Measurements from ENCODE around the gene PCDHB12.
"Not testable (repeated sequence)": the region's sequence is repeated elsewhere in the genome, so short reads cannot be mapped to it uniquely, and the experiment has no call there.

Gene PCDHB12

DNA sequence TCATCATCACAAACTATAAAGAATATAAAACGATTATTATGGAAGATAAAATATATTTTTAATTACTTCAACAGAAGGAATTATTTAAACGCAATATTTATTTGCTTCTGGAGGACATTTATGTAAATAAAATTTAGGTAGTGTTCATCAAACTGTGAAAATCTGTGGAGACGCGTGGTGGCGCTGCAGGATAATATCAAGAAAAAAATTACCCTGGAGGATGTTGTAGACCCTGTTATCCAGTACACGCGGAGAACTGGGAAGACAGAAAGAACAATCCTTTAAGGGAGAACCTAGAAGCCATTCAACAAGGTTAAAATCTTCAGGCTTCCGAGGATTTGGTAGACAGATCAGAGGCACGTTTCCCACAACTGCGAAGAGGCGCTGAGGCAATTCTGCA, at the start of gene PCDHB12:
TSS of gene PCDHB12 (plus strand) at position 242 of the 400 bp plus-strand sequence. CDS start 189 bp downstream, outside the sequence.
- peak in 2 of 56 donors; percentile 7 to 26 for DNase-seq

DNA sequence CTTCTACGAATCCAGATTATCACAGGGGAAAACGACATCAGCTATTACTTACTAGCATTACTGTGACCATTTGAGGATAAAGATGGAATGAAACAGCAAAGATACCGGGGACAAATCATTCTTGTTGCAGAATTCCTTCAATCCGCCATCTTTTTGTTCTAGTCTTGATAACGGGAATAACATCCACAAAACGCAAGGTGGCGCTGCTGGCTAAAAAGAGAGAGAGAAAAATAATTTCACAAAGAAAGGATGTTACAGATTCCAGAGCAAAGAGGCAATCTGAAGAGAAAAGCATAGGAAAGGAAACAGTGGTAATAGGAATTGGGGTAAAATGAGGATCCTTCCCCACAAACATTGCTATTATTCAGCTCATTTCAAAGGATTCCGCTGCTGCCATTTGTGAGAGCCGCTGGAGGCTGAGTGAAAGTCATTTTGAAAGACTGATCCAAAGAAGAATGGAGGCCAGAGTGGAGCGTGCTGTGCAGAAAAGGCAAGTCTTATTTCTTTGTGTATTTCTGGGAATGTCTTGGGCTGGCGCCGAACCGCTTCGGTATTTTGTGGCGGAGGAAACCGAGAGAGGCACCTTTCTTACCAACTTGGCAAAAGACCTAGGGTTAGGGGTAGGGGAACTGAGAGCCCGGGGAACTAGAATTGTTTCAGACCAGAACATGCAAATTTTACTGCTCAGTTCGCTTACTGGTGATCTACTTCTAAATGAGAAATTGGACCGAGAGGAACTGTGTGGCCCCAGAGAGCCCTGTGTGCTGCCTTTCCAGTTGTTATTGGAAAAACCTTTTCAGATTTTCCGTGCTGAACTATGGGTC, 35.9 kb upstream of the PCDHB12 start, which contains the start of gene PCDHB7:
TSS of gene PCDHB7 (plus strand) at position 264 of the 824 bp plus-strand sequence. CDS start at position 456, 192 bp downstream.
- DNase-seq, result peak in 9 of 56 donors; percentile 4 to 33 (median 17)

GRCh38 chr5:141174291-141175104, 34.0 kb upstream of the PCDHB12 start:
- not testable (repeated sequence) for DNase-seq

DNA sequence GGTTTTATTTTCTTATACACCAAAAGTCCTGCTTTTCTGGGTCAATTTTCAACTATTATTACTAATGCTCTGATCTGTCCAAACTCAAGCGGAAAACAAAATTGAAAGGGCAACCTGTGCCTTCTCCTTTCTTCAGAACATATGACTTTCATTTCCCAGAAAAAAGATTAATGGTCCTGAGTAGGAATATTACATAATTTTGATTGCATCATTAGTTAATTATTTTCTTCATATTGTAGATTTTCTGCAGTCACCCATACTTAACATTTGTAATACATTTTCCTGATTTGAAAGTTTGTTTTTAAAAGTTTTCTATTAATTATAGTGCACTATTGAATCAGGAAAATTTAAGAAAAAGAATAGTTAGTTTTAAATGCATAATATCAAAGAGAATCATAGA, 32.6 kb upstream of the PCDHB12 start:
- DNase-seq, result no peak

DNA sequence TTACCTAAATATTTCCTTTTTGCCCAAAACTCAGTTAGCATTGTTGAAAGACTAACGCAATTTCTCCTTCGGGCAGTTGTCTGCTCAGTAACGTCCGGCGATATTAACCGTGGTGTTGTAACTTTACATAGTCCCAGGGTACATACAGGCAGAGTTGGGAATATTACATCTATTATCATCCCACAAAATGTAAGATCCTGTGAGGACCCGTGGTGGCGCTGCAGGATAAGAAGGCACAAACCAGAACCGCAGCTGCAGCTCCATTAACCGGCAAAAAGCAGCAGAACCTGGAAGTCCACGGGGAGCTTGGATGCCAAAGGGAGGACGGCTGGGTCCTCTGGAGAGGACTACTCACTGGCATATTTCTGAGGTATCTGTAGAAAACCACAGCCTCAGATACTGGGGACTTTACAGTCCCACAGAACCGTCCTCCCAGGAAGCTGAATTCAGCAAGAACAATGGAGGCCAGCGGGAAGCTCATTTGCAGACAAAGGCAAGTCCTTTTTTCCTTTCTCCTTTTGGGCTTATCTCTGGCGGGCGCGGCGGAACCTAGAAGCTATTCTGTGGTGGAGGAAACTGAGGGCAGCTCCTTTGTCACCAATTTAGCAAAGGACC, 30.8 kb upstream of the PCDHB12 start, which contains the start of gene PCDHB8:
TSS of gene PCDHB8 (plus strand) at position 214 of the 615 bp plus-strand sequence. CDS start at position 459, 245 bp downstream.
- DNase-seq, result not testable (repeated sequence)

DNA sequence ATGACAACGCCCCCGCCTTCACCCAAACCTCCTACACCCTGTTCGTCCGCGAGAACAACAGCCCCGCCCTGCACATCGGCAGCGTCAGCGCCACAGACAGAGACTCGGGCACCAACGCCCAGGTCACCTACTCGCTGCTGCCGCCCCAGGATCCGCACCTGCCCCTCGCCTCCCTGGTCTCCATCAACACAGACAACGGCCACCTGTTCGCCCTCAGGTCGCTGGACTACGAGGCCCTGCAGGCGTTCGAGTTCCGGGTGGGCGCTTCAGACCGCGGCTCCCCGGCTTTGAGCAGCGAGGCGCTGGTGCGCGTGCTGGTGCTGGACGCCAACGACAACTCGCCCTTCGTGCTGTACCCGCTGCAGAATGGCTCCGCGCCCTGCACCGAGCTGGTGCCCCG, 29.1 kb upstream of the PCDHB12 start:
- DNase-seq, result not testable (repeated sequence)

GRCh38 chr5:141179876-141180275, 28.6 kb upstream of the PCDHB12 start:
- DNase-seq, result not testable (repeated sequence)

GRCh38 chr5:141180313-141180712, 28.2 kb upstream of the PCDHB12 start:
- no peak for DNase-seq

DNA sequence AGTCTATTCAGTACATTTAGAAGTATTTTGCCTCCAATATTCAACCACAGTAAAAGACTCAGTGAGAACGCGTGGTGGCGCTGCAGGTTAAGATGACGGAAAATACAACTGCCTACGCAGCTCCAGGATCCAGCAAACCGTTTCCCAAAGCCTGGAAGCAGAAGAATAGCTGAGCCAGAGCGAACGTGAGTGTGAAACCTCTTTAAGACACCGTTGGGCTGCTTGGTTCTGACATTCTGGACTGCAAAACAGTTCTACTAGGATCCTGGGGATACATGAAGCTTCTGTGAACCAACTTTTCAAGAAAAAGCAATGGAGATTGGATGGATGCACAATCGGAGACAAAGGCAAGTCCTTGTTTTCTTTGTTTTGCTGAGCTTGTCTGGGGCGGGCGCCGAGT, 26.3 kb upstream of the PCDHB12 start, which contains the start of gene PCDHB16:
TSS of gene PCDHB16 (plus strand) at position 140 of the 400 bp plus-strand sequence. CDS start at position 313, 173 bp downstream.
- DNase-seq, result peak in 20 of 56 donors; percentile 6 to 64 (median 32)

DNA sequence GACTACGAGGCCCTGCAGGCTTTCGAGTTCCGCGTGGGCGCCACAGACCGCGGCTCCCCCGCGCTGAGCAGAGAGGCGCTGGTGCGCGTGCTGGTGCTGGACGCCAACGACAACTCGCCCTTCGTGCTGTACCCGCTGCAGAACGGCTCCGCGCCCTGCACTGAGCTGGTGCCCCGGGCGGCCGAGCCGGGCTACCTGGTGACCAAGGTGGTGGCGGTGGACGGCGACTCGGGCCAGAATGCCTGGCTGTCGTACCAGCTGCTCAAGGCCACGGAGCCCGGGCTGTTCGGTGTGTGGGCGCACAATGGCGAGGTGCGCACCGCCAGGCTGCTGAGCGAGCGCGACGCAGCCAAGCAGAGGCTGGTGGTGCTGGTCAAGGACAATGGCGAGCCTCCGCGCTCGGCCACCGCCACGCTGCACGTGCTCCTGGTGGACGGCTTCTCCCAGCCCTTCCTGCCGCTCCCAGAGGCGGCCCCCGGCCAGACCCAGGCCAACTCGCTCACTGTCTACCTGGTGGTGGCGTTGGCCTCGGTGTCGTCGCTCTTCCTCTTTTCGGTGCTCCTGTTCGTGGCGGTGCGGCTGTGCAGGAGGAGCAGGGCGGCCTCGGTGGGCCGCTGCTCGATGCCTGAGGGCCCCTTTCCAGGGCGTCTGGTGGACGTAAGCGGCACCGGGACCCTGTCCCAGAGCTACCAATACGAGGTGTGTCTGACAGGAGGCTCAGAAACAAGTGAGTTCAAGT, 24.2 kb upstream of the PCDHB12 start:
- not testable (repeated sequence) for DNase-seq

DNA sequence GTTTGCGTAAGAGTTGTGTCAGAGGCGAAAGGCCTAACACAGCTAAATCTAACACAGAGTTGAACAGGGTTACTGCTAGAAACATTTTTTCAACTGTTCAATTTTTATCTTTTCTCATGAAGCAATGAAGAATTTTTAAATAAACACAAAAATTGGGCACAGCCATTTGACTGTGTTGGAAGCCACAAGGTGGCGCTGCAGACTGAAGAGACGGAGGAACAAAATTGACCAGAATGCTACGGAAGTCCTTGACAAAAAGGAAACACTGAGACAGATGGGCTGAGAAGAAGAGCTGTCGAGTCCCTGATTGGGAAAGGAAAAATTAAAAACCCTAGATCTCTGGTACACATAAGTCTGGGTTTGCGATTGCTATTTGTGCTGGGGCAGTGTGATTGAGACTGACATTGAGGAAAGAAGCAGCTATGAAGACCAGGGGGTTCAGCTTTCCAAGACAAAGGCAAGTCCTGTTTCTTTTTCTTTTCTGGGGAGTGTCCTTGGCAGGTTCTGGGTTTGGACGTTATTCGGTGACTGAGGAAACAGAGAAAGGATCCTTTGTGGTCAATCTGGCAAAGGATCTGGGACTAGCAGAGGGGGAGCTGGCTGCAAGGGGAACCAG, 21.5 kb upstream of the PCDHB12 start, which contains the start of gene PCDHB9:
TSS of gene PCDHB9 (plus strand) at position 265 of the 616 bp plus-strand sequence. CDS start at position 423, 158 bp downstream.
- peak in 3 of 56 donors; percentile 1 to 17 (median 15) for DNase-seq

- not testable (repeated sequence) for DNase-seq
These were observed 19.8 kb upstream of the PCDHB12 start for GRCh38 chr5:141188682-141189081.

GRCh38 chr5:141189131-141189530, 19.4 kb upstream of the PCDHB12 start:
- not testable (repeated sequence) for DNase-seq

DNA sequence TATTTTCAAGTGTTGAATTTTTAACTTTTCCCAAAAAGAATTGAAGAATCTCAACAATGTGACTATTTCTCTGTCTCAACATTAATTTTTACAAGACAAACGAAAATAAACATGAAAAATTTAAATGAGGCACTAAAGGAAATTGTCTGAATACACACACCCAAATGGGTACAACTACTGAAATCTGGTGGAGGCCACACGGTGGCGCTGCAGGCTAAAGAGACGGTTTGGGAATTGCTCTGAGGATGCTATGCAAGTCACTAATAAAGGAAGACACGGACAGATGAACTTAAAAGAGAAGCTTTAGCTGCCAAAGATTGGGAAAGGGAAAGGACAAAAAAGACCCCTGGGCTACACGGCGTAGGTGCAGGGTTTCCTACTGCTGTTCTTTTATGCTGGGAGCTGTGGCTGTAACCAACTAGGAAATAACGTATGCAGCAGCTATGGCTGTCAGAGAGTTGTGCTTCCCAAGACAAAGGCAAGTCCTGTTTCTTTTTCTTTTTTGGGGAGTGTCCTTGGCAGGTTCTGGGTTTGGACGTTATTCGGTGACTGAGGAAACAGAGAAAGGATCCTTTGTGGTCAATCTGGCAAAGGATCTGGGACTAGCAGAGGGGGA, 16.3 kb upstream of the PCDHB12 start, which contains the start of gene PCDHB10:
TSS of gene PCDHB10 (plus strand) at position 244 of the 616 bp plus-strand sequence. CDS start at position 444, 200 bp downstream.
- DNase-seq, result peak in 19 of 56 donors; percentile 4 to 59 (median 18)

GRCh38 chr5:141194332-141194731, 14.2 kb upstream of the PCDHB12 start:
- not testable (repeated sequence) for DNase-seq

- DNase-seq, result no peak
These were observed 12.2 kb upstream of the PCDHB12 start for GRCh38 chr5:141196363-141196762.

- DNase-seq, result no peak
These were observed 8.9 kb upstream of the PCDHB12 start, which contains the start of gene PCDHB11 for GRCh38 chr5:141199359-141200235. PCDHB11 (plus strand) TSS chr5:141199627; CDS start chr5:141199775, 148 bp downstream.

DNA sequence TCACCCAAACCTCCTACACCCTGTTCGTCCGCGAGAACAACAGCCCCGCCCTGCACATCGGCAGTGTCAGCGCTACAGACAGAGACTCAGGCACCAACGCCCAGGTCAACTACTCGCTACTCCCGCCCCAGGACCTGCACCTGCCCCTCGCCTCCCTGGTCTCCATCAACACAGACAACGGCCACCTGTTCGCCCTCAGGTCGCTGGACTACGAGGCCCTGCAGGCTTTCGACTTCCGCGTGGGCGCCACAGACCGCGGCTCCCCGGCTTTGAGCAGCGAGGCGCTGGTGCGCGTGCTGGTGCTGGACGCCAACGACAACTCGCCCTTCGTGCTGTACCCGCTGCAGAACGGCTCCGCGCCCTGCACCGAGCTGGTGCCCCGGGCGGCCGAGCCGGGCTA, 7.4 kb upstream of the PCDHB12 start:
- not testable (repeated sequence) for DNase-seq
